ENCODE measurements around the gene STRA8.

DNA sequence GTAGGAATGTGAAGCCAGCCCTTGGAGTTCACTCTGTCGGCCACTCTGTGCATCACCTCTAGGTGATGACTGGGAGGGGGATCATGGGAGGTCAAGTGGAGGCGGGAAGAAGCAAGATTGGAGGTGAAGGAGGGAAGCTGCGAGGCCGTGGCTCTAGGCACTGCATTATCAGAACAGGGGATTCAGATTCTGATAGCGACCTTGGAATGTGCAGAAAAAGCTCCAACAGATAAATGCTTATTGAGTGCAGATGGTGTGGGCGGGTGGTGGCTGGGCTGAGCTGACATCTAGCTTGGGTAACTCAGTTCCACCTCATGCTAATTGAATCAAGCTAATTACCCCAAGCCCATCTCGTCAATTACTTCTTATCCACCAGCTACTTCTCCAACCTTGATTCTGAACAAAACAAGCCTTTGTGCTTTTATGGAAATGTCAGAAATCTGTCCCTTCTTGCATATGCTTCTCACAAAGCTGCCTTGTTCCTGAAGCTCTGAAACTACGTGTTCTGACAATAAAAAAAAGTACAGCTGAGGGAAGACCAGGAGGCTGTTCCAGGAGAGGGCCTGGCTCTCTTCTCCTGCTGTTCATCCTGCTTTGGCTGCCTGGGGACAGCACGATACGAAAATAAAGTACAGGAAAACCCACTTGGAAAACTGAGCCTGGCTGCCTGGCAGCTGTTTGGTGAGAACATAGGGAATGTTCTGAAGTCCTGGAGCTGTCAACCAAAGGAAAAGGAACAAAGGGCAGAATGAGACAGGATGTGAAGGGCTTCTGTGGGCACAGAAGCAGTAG, 27.5 kb downstream of the STRA8 start:
- no peak for TF ChIP-seq EZH2 (optimal IDR thresholded peaks at IDR 0.05; ENCODE audit: low read depth, low read length)
- TF ChIP-seq, protein P1, sequence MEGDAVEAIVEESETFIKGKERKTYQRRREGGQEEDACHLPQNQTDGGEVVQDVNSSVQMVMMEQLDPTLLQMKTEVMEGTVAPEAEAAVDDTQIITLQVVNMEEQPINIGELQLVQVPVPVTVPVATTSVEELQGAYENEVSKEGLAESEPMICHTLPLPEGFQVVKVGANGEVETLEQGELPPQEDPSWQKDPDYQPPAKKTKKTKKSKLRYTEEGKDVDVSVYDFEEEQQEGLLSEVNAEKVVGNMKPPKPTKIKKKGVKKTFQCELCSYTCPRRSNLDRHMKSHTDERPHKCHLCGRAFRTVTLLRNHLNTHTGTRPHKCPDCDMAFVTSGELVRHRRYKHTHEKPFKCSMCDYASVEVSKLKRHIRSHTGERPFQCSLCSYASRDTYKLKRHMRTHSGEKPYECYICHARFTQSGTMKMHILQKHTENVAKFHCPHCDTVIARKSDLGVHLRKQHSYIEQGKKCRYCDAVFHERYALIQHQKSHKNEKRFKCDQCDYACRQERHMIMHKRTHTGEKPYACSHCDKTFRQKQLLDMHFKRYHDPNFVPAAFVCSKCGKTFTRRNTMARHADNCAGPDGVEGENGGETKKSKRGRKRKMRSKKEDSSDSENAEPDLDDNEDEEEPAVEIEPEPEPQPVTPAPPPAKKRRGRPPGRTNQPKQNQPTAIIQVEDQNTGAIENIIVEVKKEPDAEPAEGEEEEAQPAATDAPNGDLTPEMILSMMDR (IDR thresholded peaks at IDR 0.05; ENCODE audit: low read length): no peak

Measured in MM.1S (cell line).